KMS-11 (cell line): ENCODE results near the gene SPATS2L.

Experiments used
- H2AFZ ChIP-seq: fragments of 200-600 bp; sonication (generic); 2 replicates; pipeline ENCODE4 v1.6.1; 2016; ENCODE audit warnings: antibody characterized with exemption, mixed run types, low read depth
- H3K27ac ChIP-seq: fragments of 200-600 bp; sonication (generic); 2 replicates; pipeline ENCODE4 v1.6.1; 2016; ENCODE audit warnings: mild to moderate bottlenecking, mixed run types
- H3K27me3 ChIP-seq: fragments of 200-600 bp; sonication (generic); 2 replicates; pipeline ENCODE4 v1.6.1; 2017; ENCODE audit warnings: mild to moderate bottlenecking, low read depth, mixed run types, moderate library complexity; ENCODE audit not compliant: insufficient read depth
- H3K36me3 ChIP-seq: fragments of 200-600 bp; sonication (generic); 2 replicates; pipeline ENCODE4 v1.6.1; 2017; ENCODE audit warnings: mild to moderate bottlenecking, mixed run types; ENCODE audit not compliant: insufficient read depth
- H3K4me1 ChIP-seq: fragments of 200-600 bp; sonication (generic); 2 replicates; pipeline ENCODE4 v1.6.1; 2016; ENCODE audit warnings: mild to moderate bottlenecking, low read depth, mixed run types; ENCODE audit not compliant: poor library complexity, severe bottlenecking
- H3K4me2 ChIP-seq: fragments of 200-600 bp; sonication (generic); 2 replicates; pipeline ENCODE4 v1.7.0; 2016; ENCODE audit warnings: mild to moderate bottlenecking, mixed run types
- H3K4me3 ChIP-seq: fragments of 200-600 bp; sonication (generic); IDR thresholded peaks from 2 replicates; pipeline ENCODE4 v1.6.1; 2017; ENCODE audit warnings: low read depth, low read length, mixed read lengths; ENCODE audit not compliant: insufficient read depth
- H3K79me2 ChIP-seq: fragments of 200-600 bp; sonication (generic); 2 replicates; pipeline ENCODE4 v1.6.1; 2016; ENCODE audit warnings: low read depth, mixed run types; ENCODE audit not compliant: insufficient read depth
- H3K9ac ChIP-seq: fragments of 200-600 bp; sonication (generic); 2 replicates; pipeline ENCODE4 v1.6.1; 2016; ENCODE audit warnings: mild to moderate bottlenecking, mixed run types
- H4K20me1 ChIP-seq: fragments of 200-600 bp; sonication (generic); 2 replicates; pipeline ENCODE4 v1.6.1; 2016; ENCODE audit warnings: mild to moderate bottlenecking, mixed run types; ENCODE audit not compliant: insufficient read depth
- CTCF ChIP-seq: fragments of 200-600 bp; sonication (generic); conservative IDR thresholded peaks from 2 replicates; pipeline ENCODE4 v1.6.1; 2017; ENCODE audit warnings: low read depth, mild to moderate bottlenecking, antibody characterized with exemption, low read length, moderate library complexity, mixed read lengths

The SPATS2L gene

DNA sequence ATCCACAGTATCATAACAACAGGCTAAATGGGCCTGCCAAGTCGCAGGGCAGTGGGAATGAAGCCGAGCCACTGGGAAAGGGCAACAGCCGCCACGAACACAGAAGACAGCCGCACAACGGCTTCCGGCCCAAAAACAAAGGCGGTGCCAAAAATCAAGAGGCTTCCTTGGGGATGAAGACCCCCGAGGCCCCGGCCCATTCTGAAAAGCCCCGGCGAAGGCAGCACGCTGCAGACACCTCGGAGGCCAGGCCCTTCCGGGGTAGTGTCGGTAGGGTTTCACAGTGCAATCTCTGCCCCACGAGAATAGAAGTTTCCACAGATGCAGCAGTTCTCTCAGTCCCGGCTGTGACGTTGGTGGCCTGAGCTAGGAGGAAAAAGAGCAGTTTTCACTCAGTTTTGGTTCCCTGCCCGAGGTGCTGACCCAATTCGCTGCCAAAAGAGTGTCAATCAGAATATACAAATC, 171.2 kb downstream of the SPATS2L start:
- Histone ChIP-seq H3K9ac (no peak overlapping the region), H3K4me3 (no peak overlapping the region), H3K4me1 (peaks cover 18% of the 10 kb centered on the region), H3K4me2 (no peak overlapping the region), H2AFZ (no peak overlapping the region), H3K36me3 (no peaks in the 10 kb centered on the region), H4K20me1 (no peaks in the 10 kb centered on the region), H3K79me2 (no peaks in the 10 kb centered on the region), H3K27me3 (no peaks in the 10 kb centered on the region), H3K27ac (no peak overlapping the region)
- no peak for TF ChIP-seq CTCF

DNA sequence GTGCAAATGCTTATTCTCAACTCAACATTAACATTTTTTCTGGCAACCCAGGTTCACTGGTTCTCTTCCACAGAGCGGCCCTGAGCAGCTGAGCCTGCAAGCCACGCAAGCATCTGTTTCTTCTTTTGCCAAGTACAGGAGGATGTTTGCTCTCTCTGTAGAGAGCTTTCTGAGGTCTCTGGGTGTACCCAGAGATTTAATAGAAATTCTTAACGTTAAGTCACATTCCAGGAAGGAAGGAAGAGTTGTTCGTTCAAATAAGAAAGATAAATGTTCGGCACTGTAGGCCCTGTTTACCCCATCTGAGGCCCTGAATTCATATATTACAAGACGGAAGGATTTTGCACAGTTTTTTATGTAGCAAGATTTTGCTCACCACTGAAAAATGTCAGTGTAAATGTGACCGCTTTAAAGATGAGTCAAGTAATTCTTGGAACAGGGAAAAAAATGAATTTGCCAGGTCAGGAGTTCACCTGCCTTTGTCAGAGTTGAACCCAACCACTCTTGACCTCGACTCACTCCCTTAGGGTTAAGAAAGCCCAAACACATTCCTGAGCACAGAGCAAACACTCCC, 173.3 kb downstream of the SPATS2L start:
- no peak overlapping the region for H2AFZ ChIP-seq
- TF ChIP-seq CTCF = no peak
- H3K27ac ChIP-seq = no peak overlapping the region
- H3K79me2 ChIP-seq = no peaks in the 10 kb centered on the region
- H3K27me3 ChIP-seq = no peaks in the 10 kb centered on the region
- H3K36me3 ChIP-seq = no peaks in the 10 kb centered on the region
- no peaks in the 10 kb centered on the region for H4K20me1 ChIP-seq
- no peak overlapping the region for H3K4me3 ChIP-seq
- H3K9ac ChIP-seq = no peak overlapping the region
- H3K4me1 ChIP-seq = peaks cover 4% of the 10 kb centered on the region
- no peak overlapping the region for H3K4me2 ChIP-seq

- Histone ChIP-seq H3K36me3 (no peaks in the 10 kb centered on the region), H3K27me3 (no peaks in the 10 kb centered on the region), H4K20me1 (no peaks in the 10 kb centered on the region), H2AFZ (no peak overlapping the region), H3K27ac (no peak overlapping the region), H3K79me2 (no peaks in the 10 kb centered on the region), H3K4me1 (peaks cover 4% of the 10 kb centered on the region), H3K9ac (no peak overlapping the region), H3K4me3 (no peak overlapping the region), H3K4me2 (no peak overlapping the region)
- TF ChIP-seq CTCF = no peak
These were observed 175.7 kb downstream of the SPATS2L start for GRCh38 chr2:200482194-200482593.

GRCh38 chr2:200483729-200484198, 177.3 kb downstream of the SPATS2L start:
- peaks cover 4% of the 10 kb centered on the region for H3K4me1 ChIP-seq
- H2AFZ ChIP-seq = no peak overlapping the region
- TF ChIP-seq CTCF = peak; percentile 38; the same call in 1 of the 2 replicates
- no peak overlapping the region for H3K9ac ChIP-seq
- no peaks in the 10 kb centered on the region for H3K36me3 ChIP-seq
- no peaks in the 10 kb centered on the region for H3K79me2 ChIP-seq
- H3K27ac ChIP-seq = no peak overlapping the region
- no peak overlapping the region for H3K4me3 ChIP-seq
- H3K27me3 ChIP-seq = no peaks in the 10 kb centered on the region
- H3K4me2 ChIP-seq = no peak overlapping the region
- no peaks in the 10 kb centered on the region for H4K20me1 ChIP-seq
